ENCODE results near the gene TMX2. TPM values are rescaled to one million over a fixed set of nuclear protein-coding genes. Genes with fewer than 3 reads are reported as not detected.
A peak's percentile ranks its signal among the peaks of the same experiment; 100 is the strongest.

Gene TMX2
- total and polyA plus RNA-seq, 9 of the 15 experiments (the other 6 are each of a cell fraction or from before 2014, with no cell fraction given) = 176 to 433 (median 227) TPM

- TF ChIP-seq NR2C1 (IDR thresholded peaks at IDR 0.05) = peak; percentile 99
- peak; percentile 99 for TF ChIP-seq NR2C1 (tag; IDR thresholded peaks at IDR 0.05)
- TF ChIP-seq SAP30 (IDR thresholded peaks at IDR 0.05; ENCODE audit: borderline replicate concordance, insufficient read depth, low read depth, low read length, poor library complexity, severe bottlenecking) = no peak
- peak in 1 of 2 experiments; percentile 32; a peak in 1 of 4 replicates for TF ChIP-seq NRF1 (conservative IDR thresholded peaks at IDR 0.05 in 1 of 2, IDR thresholded peaks at IDR 0.05 in 1 of 2)
- TF ChIP-seq THAP7 (CRISPR knock-in tag; IDR thresholded peaks at IDR 0.05) = peak; percentile 74; the same call in 1 of the 2 replicates
- no peak for TF ChIP-seq ZFP36 (IDR thresholded peaks at IDR 0.05; ENCODE audit: low read depth, low read length, partially characterized antibody)
- no peak for TF ChIP-seq HNRNPK (IDR thresholded peaks at IDR 0.05; ENCODE audit: low read depth, low read length, poor library complexity, severe bottlenecking)
- TF ChIP-seq CREB3L1 (IDR thresholded peaks at IDR 0.05; ENCODE audit: borderline replicate concordance, low read depth) = peak; percentile 21; the same call in 1 of the 2 replicates
- TF ChIP-seq POLR2H (tag; IDR thresholded peaks at IDR 0.05; ENCODE audit: low read depth) = peak; percentile 82
- TF ChIP-seq ZNF609 (CRISPR knock-in tag; IDR thresholded peaks at IDR 0.05; ENCODE audit: borderline replicate concordance) = peak; percentile 79; the same call in 1 of the 2 replicates
- peak; percentile 80 for TF ChIP-seq FOXM1 (IDR thresholded peaks at IDR 0.05; ENCODE audit: low read depth)
- TF ChIP-seq FOXM1 (CRISPR knock-in tag; IDR thresholded peaks at IDR 0.05; ENCODE audit: low read depth) = peak; percentile 76; the same call in 1 of the 2 replicates
- no peak for TF ChIP-seq ZBTB5 (IDR thresholded peaks at IDR 0.05)
- no peak for TF ChIP-seq SPI1 (IDR thresholded peaks at IDR 0.05; ENCODE audit: borderline replicate concordance, low read depth, low read length)
- TF ChIP-seq ZEB2 (IDR thresholded peaks at IDR 0.05) = no peak
- TF ChIP-seq KDM5B (IDR thresholded peaks at IDR 0.05; ENCODE audit: insufficient replicate concordance, low read depth, low read length) = peak; percentile 65
- peak; percentile 93 for TF ChIP-seq ESRRA (IDR thresholded peaks at IDR 0.05; ENCODE audit: borderline replicate concordance, low read depth)
Measured at GRCh38 chr11:57712256-57713150, at the start of gene TMX2 (continued).
